CD14-positive monocyte (primary cell): ENCODE data around the gene TNFRSF25. TPM values are rescaled to one million over a fixed set of nuclear protein-coding genes. Genes with fewer than 3 reads are reported as not detected.
A peak's percentile ranks its signal among the peaks of the same experiment; 100 is the strongest.

Experiments
- DNase-seq, 3 donors: peaks; one replicate each; pipeline ENCODE4 v3.0.0-alpha.2; 2011 to 2022
- H2AFZ ChIP-seq: 2 replicates; pipeline ENCODE4 v1.6.0; 2012; ENCODE audit warnings: mild to moderate bottlenecking, low read depth, low read length, inconsistent platforms; ENCODE audit not compliant: insufficient read depth, poor library complexity, severe bottlenecking
- H3K27ac ChIP-seq, 2 donors: 1 replicate in 1 of 2; 2 replicates in 1 of 2; pipeline ENCODE4 v1.5.1; 2012 to 2013; ENCODE audit warnings: low read length in 2 of 2, control low read depth in 1 of 2, inconsistent platforms in 1 of 2, low read depth in 1 of 2, mild to moderate bottlenecking in 1 of 2
- H3K27me3 ChIP-seq, 2 donors: one replicate each; pipeline versions ENCODE4 v1.6.0 to v1.6.1; 2011 to 2013; ENCODE audit warnings: low read length in 2 of 2; ENCODE audit not compliant: control insufficient read depth in 2 of 2, insufficient read depth in 2 of 2
- H3K36me3 ChIP-seq, 2 donors: replicated peaks in 1 of 2; 1 replicate in 1 of 2; 2 replicates in 1 of 2; pipeline versions ENCODE4 v1.5.1 to v1.6.1; 2012 to 2013; ENCODE audit warnings: low read length in 2 of 2, control low read depth in 1 of 2, inconsistent platforms in 1 of 2, mild to moderate bottlenecking in 1 of 2; ENCODE audit not compliant: insufficient read depth in 2 of 2, control insufficient read depth in 1 of 2
- H3K4me1 ChIP-seq, 2 donors: 1 replicate in 1 of 2; 2 replicates in 1 of 2; pipeline versions ENCODE4 v1.5.1 to v1.6.1; 2012 to 2013; ENCODE audit warnings: low read length in 2 of 2, control low read depth in 1 of 2, inconsistent platforms in 1 of 2, mild to moderate bottlenecking in 1 of 2, moderate library complexity in 1 of 2; ENCODE audit not compliant: insufficient read depth in 2 of 2, control insufficient read depth in 1 of 2
- H3K4me2 ChIP-seq: replicated peaks from 2 replicates; pipeline ENCODE3; 2012; ENCODE audit warnings: low read length, moderate library complexity, mild to moderate bottlenecking; ENCODE audit not compliant: poor library complexity, severe bottlenecking; ENCODE audit errors: extremely low read depth
- H3K4me3 ChIP-seq, 3 experiments: fragments of 200-600 bp in 1 of 3; sonication (generic) in 1 of 3; replicated peaks in 1 of 3; 1 replicate in 2 of 3; 2 replicates in 1 of 3; pipeline ENCODE4 v1.5.1; 2011 to 2013; ENCODE audit warnings: low read length in 3 of 3, mild to moderate bottlenecking in 3 of 3, control low read depth in 2 of 3, low read depth in 2 of 3, inconsistent platforms in 1 of 3, moderate library complexity in 1 of 3
- H3K79me2 ChIP-seq: 2 replicates; pipeline ENCODE4 v1.6.0; 2012; ENCODE audit warnings: mild to moderate bottlenecking, control low read depth, inconsistent platforms, low read length, moderate library complexity; ENCODE audit not compliant: insufficient read depth
- H3K9ac ChIP-seq: 2 replicates; pipeline ENCODE4 v1.6.0; 2017; ENCODE audit warnings: low read length, mild to moderate bottlenecking; ENCODE audit not compliant: insufficient read depth, poor library complexity, severe bottlenecking
- H3K9me3 ChIP-seq, 2 donors: replicated peaks in 1 of 2; 1 replicate in 1 of 2; 2 replicates in 1 of 2; pipeline versions ENCODE4 v1.5.1 to v1.6.1; 2012 to 2013; ENCODE audit warnings: low read length in 2 of 2, control low read depth in 1 of 2; ENCODE audit not compliant: control insufficient read depth in 1 of 2, insufficient read depth in 1 of 2
- H4K20me1 ChIP-seq: 2 replicates; pipeline ENCODE4 v1.6.0; 2012; ENCODE audit warnings: mild to moderate bottlenecking, low read length, control low read depth, moderate library complexity; ENCODE audit not compliant: insufficient read depth
- H3K27ac Mint-ChIP-seq, 7 donors: one replicate each; pipeline ENCODE4 v1.8.0; 2020; ENCODE audit warnings: mild to moderate bottlenecking in 7 of 7, mixed read lengths in 7 of 7, moderate library complexity in 6 of 7, inconsistent platforms in 2 of 7
- H3K27me3 Mint-ChIP-seq, 3 donors: one replicate each; pipeline ENCODE4 v1.8.0; 2021 to 2022; ENCODE audit warnings: low read depth in 3 of 3, mild to moderate bottlenecking in 3 of 3, mixed read lengths in 3 of 3, moderate library complexity in 3 of 3, inconsistent platforms in 1 of 3
- H3K36me3 Mint-ChIP-seq, 2 donors: one replicate each; pipeline ENCODE4 v1.8.0; 2020; ENCODE audit warnings: mixed read lengths in 2 of 2, inconsistent platforms in 1 of 2, mild to moderate bottlenecking in 1 of 2
- H3K4me1 Mint-ChIP-seq: one replicate; pipeline ENCODE4 v1.8.0; 2020; ENCODE audit warnings: mild to moderate bottlenecking, mixed read lengths
- H3K4me3 Mint-ChIP-seq, 2 donors: one replicate each; pipeline ENCODE4 v1.8.0; 2020; ENCODE audit warnings: mild to moderate bottlenecking in 2 of 2, mixed read lengths in 2 of 2, moderate library complexity in 1 of 2
- H3K9me3 Mint-ChIP-seq, 7 donors: one replicate each; pipeline ENCODE4 v1.8.0; 2020 to 2022; ENCODE audit warnings: mixed read lengths in 7 of 7, mild to moderate bottlenecking in 6 of 7, moderate library complexity in 6 of 7, inconsistent platforms in 2 of 7
- WGBS: methylation state at CpG from one replicate; pipeline ENCODE4 v1.1.5; 2013; ENCODE audit warnings: missing lambda C conversion rate; ENCODE audit not compliant: insufficient coverage; 5-methylcytosine and 5-hydroxymethylcytosine counted together
- intact Hi-C, 2 donors: fragments of 100-400 bp; cut with micrococcal nuclease; formaldehyde crosslinking; loops; one replicate each; pipeline versions ENCODE4 v1.15.0 to v1.15.1; 2023
- polyA plus RNA-seq, 3 donors: library from polyadenylated mRNA; depleted of rRNA in 1 of 3; unstranded in 2 of 3; stranded (reverse) in 1 of 3; fragments of 300-500 nt in 2 of 3; fragments of >200 nt in 1 of 3; fragmentation: Illumina TruSeq in 2 of 3; gene quantifications; 1 replicate in 2 of 3; 2 replicates in 1 of 3; pipeline ENCODE4 v1.2.3, GENCODE V29; 2012 to 2021
- TF ChIP-seq, protein P1 (sequence below): fragments of 200-600 bp; IDR thresholded peaks from one replicate; pipeline ENCODE4 v1.8.0; 2022; ENCODE audit warnings: antibody characterized with exemption, mild to moderate bottlenecking

TNFRSF25 gene
- polyA plus RNA-seq, 3 donors = 0.33 to 3.0 (median 0.48) TPM

DNA sequence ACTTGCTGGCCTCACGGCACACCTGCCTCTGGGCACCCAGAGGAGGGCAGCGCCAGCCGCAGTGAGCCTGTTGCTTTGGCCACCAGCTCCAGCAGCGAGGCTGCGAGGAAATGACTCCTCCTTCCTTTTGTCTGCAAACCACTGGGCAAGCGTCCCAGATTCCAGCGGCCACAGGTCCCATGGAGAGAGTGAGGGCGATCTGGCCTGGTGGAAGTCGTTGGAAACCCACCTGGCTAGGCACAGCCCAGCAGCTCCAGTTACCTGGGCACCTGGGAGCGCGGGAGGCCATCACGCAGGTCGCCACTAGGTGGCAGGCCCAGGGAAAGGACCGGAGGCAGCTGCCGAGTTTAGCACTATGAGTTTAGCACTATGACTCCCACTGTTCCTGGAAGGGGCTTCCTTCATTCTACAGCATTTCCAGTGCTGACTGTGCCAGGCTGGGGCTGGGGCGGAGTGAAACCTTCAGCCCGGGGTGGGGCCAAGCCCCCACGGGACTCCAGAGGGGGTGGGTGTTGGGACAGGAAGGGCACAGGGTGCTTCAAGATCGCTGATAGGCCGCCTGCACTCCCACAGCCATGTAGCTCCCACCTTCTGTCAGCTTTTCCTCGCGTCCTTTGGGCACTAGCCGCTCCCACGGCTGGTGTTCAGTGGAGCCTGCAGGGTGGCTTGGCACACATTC is 42.5 kb downstream of the TNFRSF25 start:
- H3K9me3 ChIP-seq = peaks cover 0 to 12% of the 10 kb centered on the region in 2 donors
- no peak for DNase-seq
- Mint-ChIP-seq H3K4me3 (peak overlapping the region in 1 of 2 donors; percentile 87), H3K9me3 (peaks cover 0 to 12% (median 5%) of the 10 kb centered on the region in 7 donors), H3K36me3 (no peaks in the 10 kb centered on the region), H3K27ac (no peak overlapping the region), H3K4me1 (peaks cover 6% of the 10 kb centered on the region), H3K27me3 (peaks cover 69 to 86% (median 73%) of the 10 kb centered on the region in 3 donors)
- no peak overlapping the region for H2AFZ ChIP-seq
- H3K4me1 ChIP-seq = peaks cover 0 to 6% of the 10 kb centered on the region in 2 donors
- no peaks in the 10 kb centered on the region for H3K79me2 ChIP-seq
- no peak overlapping the region for H3K4me2 ChIP-seq
- H3K9ac ChIP-seq = no peak overlapping the region
- H3K27me3 ChIP-seq = peaks cover 30 to 68% of the 10 kb centered on the region in 2 donors
- TF ChIP-seq, protein P1, sequence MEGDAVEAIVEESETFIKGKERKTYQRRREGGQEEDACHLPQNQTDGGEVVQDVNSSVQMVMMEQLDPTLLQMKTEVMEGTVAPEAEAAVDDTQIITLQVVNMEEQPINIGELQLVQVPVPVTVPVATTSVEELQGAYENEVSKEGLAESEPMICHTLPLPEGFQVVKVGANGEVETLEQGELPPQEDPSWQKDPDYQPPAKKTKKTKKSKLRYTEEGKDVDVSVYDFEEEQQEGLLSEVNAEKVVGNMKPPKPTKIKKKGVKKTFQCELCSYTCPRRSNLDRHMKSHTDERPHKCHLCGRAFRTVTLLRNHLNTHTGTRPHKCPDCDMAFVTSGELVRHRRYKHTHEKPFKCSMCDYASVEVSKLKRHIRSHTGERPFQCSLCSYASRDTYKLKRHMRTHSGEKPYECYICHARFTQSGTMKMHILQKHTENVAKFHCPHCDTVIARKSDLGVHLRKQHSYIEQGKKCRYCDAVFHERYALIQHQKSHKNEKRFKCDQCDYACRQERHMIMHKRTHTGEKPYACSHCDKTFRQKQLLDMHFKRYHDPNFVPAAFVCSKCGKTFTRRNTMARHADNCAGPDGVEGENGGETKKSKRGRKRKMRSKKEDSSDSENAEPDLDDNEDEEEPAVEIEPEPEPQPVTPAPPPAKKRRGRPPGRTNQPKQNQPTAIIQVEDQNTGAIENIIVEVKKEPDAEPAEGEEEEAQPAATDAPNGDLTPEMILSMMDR = peak; percentile 64
- intact Hi-C loops = no loop called here
- no peak overlapping the region for H3K4me3 ChIP-seq
- no peaks in the 10 kb centered on the region for H3K36me3 ChIP-seq
- no peak overlapping the region for H3K27ac ChIP-seq
- H4K20me1 ChIP-seq = no peaks in the 10 kb centered on the region
- WGBS = 10% methylated on average over 17 of the region's 24 CpGs

DNA sequence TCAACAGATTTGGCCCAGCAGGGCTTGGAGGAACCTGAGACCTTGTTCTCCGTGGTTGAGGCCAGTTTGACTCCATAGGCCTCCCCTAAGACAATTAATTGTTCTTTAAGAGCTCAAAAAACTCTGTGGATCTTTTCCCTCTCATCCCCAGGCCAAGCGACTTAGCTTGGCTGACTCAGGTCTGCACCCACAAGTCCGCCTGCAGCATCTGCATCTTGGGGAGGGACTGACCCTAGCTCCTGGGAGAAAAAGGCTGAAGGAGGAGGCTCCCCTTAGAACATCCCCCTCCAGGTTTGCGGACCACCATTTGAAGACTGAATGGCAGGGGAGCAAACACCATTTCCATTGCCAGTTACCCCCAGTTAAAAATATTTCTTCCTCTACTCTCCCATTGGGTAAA is 44.7 kb downstream of the TNFRSF25 start:
- H3K36me3 ChIP-seq = no peaks in the 10 kb centered on the region
- no peak overlapping the region for H3K27ac Mint-ChIP-seq
- peaks cover 0 to 12% of the 10 kb centered on the region in 2 donors for H3K9me3 ChIP-seq
- intact Hi-C loops = no loop called here
- H3K9ac ChIP-seq = no peak overlapping the region
- no peaks in the 10 kb centered on the region for H4K20me1 ChIP-seq
- H3K36me3 Mint-ChIP-seq = no peaks in the 10 kb centered on the region
- H3K79me2 ChIP-seq = no peaks in the 10 kb centered on the region
- no peak overlapping the region for H3K4me3 ChIP-seq
- TF ChIP-seq, protein P1 = no peak
- peak overlapping the region in 1 of 2 donors; percentile 73 for H3K4me3 Mint-ChIP-seq
- no peak for DNase-seq
- H3K4me2 ChIP-seq = no peak overlapping the region
- H3K4me1 Mint-ChIP-seq = peaks cover 6% of the 10 kb centered on the region
- 60% methylated on average over 1 of the region's 4 CpGs for WGBS
- peaks cover 0 to 12% (median 5%) of the 10 kb centered on the region in 7 donors for H3K9me3 Mint-ChIP-seq
- H3K27me3 Mint-ChIP-seq = peaks cover 71 to 94% (median 78%) of the 10 kb centered on the region in 3 donors
- H3K4me1 ChIP-seq = peaks cover 0 to 6% of the 10 kb centered on the region in 2 donors
- no peak overlapping the region for H3K27ac ChIP-seq
- peaks cover 36 to 81% of the 10 kb centered on the region in 2 donors for H3K27me3 ChIP-seq
- H2AFZ ChIP-seq = no peak overlapping the region
